Duodenal mucosa (tissue), 2 donors: ENCODE data around the gene HTR2A.

Experiments
- H3K27ac ChIP-seq: one replicate; pipeline ENCODE4 v1.7.0; 2013; ENCODE audit warnings: low read depth, low read length
- H3K27me3 ChIP-seq, 2 donors: one replicate each; pipeline ENCODE4 v1.7.0; 2013; ENCODE audit warnings: low read length in 2 of 2, control low read depth in 1 of 2; ENCODE audit not compliant: insufficient read depth in 2 of 2, control insufficient read depth in 1 of 2
- H3K36me3 ChIP-seq, 2 donors: one replicate each; pipeline ENCODE4 v1.7.0; 2013; ENCODE audit warnings: low read length in 2 of 2, control low read depth in 1 of 2; ENCODE audit not compliant: insufficient read depth in 2 of 2, control insufficient read depth in 1 of 2
- H3K4me1 ChIP-seq, 2 donors: one replicate each; pipeline ENCODE4 v1.7.0; 2013; ENCODE audit warnings: low read length in 2 of 2, control low read depth in 1 of 2; ENCODE audit not compliant: insufficient read depth in 2 of 2, control insufficient read depth in 1 of 2
- H3K4me3 ChIP-seq, 2 donors: one replicate each; pipeline ENCODE4 v1.7.0; 2013; ENCODE audit warnings: low read length in 2 of 2, low read depth in 1 of 2
- H3K9ac ChIP-seq, 2 donors: one replicate each; pipeline ENCODE4 v1.7.0; 2013; ENCODE audit warnings: low read length in 2 of 2, low read depth in 1 of 2
- H3K9me3 ChIP-seq, 2 donors: one replicate each; pipeline ENCODE4 v1.7.0; 2013; ENCODE audit warnings: low read length in 2 of 2, control low read depth in 1 of 2; ENCODE audit not compliant: control insufficient read depth in 1 of 2

The HTR2A gene

GRCh38 chr13:46855166-46855565 is 41.7 kb downstream of the HTR2A start:
- no peaks in the 10 kb centered on the region for H3K4me1 ChIP-seq
- H3K36me3 ChIP-seq: no peaks in the 10 kb centered on the region
- no peak overlapping the region for H3K27ac ChIP-seq
- H3K9me3 ChIP-seq: no peaks in the 10 kb centered on the region
- H3K4me3 ChIP-seq: no peak overlapping the region
- no peak overlapping the region for H3K9ac ChIP-seq
- no peaks in the 10 kb centered on the region for H3K27me3 ChIP-seq

GRCh38 chr13:46852168-46852567 is 44.7 kb downstream of the HTR2A start:
- no peak overlapping the region for H3K9ac ChIP-seq
- no peak overlapping the region for H3K4me3 ChIP-seq
- no peak overlapping the region for H3K27ac ChIP-seq

GRCh38 chr13:46850214-46850613 is 46.6 kb downstream of the HTR2A start:
- Histone ChIP-seq H3K27me3 (peaks cover 0 to 1% of the 10 kb centered on the region in 2 donors), H3K4me1 (no peaks in the 10 kb centered on the region), H3K9ac (no peak overlapping the region), H3K27ac (no peak overlapping the region), H3K4me3 (no peak overlapping the region), H3K36me3 (no peaks in the 10 kb centered on the region), H3K9me3 (no peaks in the 10 kb centered on the region)

More at GRCh38 chr13:46852168-46852567, 44.7 kb downstream of the HTR2A start:
- Histone ChIP-seq H3K4me1 (no peaks in the 10 kb centered on the region), H3K36me3 (no peaks in the 10 kb centered on the region), H3K27me3 (no peaks in the 10 kb centered on the region), H3K9me3 (no peaks in the 10 kb centered on the region)

DNA sequence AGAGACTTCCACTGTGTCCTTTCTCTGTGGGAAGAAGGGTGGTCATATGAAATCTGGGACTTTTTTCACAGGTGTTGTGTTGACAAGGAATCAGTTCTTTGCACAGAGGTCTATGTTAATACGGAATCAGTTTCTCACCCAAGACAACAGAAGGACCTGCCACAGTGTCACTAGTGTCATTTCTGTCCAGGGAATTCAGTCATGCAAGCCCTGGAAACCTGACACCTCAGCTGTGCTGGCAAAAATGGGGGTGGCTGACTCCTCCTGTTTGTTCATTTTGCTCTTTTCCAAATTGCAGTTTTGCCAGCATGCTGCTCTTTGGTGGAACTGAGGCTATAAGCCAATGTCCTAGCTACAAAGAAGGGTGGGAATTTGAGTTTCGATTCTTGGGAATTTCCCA is 50.1 kb downstream of the HTR2A start:
- Histone ChIP-seq H3K27ac (no peak overlapping the region), H3K36me3 (no peaks in the 10 kb centered on the region), H3K4me3 (no peak overlapping the region), H3K9ac (no peak overlapping the region), H3K4me1 (no peaks in the 10 kb centered on the region), H3K27me3 (peaks cover 0 to 3% of the 10 kb centered on the region in 2 donors), H3K9me3 (no peaks in the 10 kb centered on the region)

- Histone ChIP-seq H3K4me3 (no peak overlapping the region), H3K4me1 (no peaks in the 10 kb centered on the region), H3K36me3 (no peaks in the 10 kb centered on the region), H3K9me3 (no peaks in the 10 kb centered on the region), H3K27ac (no peak overlapping the region), H3K9ac (no peak overlapping the region), H3K27me3 (peaks cover 0 to 3% of the 10 kb centered on the region in 2 donors)
Measured at GRCh38 chr13:46845146-46845545, 51.7 kb downstream of the HTR2A start.

- Histone ChIP-seq H3K4me1 (no peaks in the 10 kb centered on the region), H3K4me3 (no peak overlapping the region)
Measured at GRCh38 chr13:46844431-46844830, 52.4 kb downstream of the HTR2A start.

GRCh38 chr13:46839399-46839798 is 57.5 kb downstream of the HTR2A start:
- Histone ChIP-seq H3K9ac (no peak overlapping the region), H3K9me3 (no peaks in the 10 kb centered on the region), H3K4me1 (no peaks in the 10 kb centered on the region), H3K4me3 (no peak overlapping the region), H3K27ac (no peak overlapping the region), H3K36me3 (no peaks in the 10 kb centered on the region), H3K27me3 (no peaks in the 10 kb centered on the region)

More at GRCh38 chr13:46844431-46844830, 52.4 kb downstream of the HTR2A start:
- no peak overlapping the region for H3K27ac ChIP-seq
- no peaks in the 10 kb centered on the region for H3K36me3 ChIP-seq
- H3K9me3 ChIP-seq: no peaks in the 10 kb centered on the region
- H3K9ac ChIP-seq: no peak overlapping the region
- peaks cover 0 to 3% of the 10 kb centered on the region in 2 donors for H3K27me3 ChIP-seq

DNA sequence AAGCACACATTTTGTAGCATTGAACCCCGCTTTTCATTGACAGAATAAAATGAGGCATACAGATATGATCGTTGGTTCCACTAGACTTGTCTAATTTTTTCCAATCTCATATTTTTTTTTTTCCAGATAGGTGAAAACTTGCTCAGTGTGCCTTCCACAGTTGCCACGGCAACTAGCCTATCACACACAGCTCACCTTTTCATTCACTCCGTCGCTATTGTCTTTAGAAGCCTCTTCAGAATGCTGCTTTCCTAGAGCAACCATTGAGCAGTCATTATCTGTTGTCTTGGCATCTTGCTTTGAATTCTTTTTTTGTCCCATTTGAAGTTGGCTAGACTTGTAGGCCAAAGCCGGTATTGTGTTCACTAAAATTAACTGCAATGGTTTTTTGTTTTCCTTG is 62.2 kb downstream of the HTR2A start:
- Histone ChIP-seq H3K27me3 (no peaks in the 10 kb centered on the region), H3K36me3 (no peaks in the 10 kb centered on the region), H3K4me1 (no peaks in the 10 kb centered on the region), H3K9ac (no peak overlapping the region), H3K4me3 (no peak overlapping the region), H3K27ac (no peak overlapping the region), H3K9me3 (no peaks in the 10 kb centered on the region)

DNA sequence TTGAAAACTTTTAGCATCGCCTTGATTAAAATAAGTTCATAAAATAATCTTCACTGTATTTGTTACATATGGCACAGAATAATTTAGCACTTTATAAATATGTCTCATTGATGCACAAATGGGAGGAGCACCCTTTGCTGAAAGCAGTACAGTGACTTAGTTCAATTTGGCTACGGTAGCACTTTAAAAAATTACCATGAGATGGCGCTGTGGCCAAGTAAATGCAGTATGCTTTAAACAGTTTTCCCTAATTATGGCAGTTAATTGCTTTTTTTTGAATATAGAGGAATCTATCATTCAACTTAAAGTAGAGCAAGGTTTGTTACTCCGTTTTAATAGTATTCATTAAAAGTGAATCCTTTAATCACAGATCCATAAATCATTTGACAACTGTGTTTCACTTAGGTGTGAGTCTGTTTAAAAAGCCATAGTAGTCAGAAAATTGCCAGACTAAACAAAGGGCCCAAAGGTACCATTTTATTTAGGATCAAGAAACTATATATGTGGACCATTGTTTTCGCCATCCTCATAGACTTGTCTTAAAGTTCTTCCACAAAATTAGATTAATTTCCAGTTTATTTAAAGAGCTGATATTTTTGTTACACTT is 65.2 kb downstream of the HTR2A start:
- no peak overlapping the region for H3K4me3 ChIP-seq
- H3K36me3 ChIP-seq: no peaks in the 10 kb centered on the region
- H3K27me3 ChIP-seq: no peaks in the 10 kb centered on the region
- no peak overlapping the region for H3K27ac ChIP-seq
- no peak overlapping the region for H3K9ac ChIP-seq
- no peaks in the 10 kb centered on the region for H3K9me3 ChIP-seq
- H3K4me1 ChIP-seq: no peaks in the 10 kb centered on the region

- H3K9ac ChIP-seq: no peak overlapping the region
- H3K4me3 ChIP-seq: no peak overlapping the region
- H3K27me3 ChIP-seq: no peaks in the 10 kb centered on the region
- H3K27ac ChIP-seq: no peak overlapping the region
- no peaks in the 10 kb centered on the region for H3K36me3 ChIP-seq
- H3K9me3 ChIP-seq: no peaks in the 10 kb centered on the region
- no peaks in the 10 kb centered on the region for H3K4me1 ChIP-seq
Measured at GRCh38 chr13:46830405-46831005, 66.3 kb downstream of the HTR2A start.
